A673 (cell line): ENCODE measurements around the gene TSPAN3. TPM values are rescaled to one million over a fixed set of nuclear protein-coding genes. Genes with fewer than 3 reads are reported as not detected.

ENCODE experiments used
- BruUV-seq: library from RNA; stranded (reverse); fragments of 400-500 nt; replicated peaks from 2 replicates; lab custom pipeline; 2021; lab: Mats Ljungman, UMichigan
- CTCF ChIA-PET: fragments of 300-600 bp; sonication (Branson Sonifier 250); formaldehyde crosslinking; loops from one replicate; lab custom pipeline; 2022; ENCODE audit warnings: antibody characterized with exemption; lab: Charles Lee
- POLR2A ChIA-PET: fragments of 300-600 bp; sonication (Branson Sonifier 250); formaldehyde crosslinking; loops from one replicate; lab custom pipeline; 2022; ENCODE audit warnings: antibody characterized with exemption; ENCODE audit not compliant: low non-redundant PET; lab: Charles Lee
- DNase-seq: peaks from one replicate; pipeline ENCODE4 v3.0.0-alpha.2; 2015; ENCODE audit warnings: low spot score
- H3K27ac ChIP-seq: fragments of 200-600 bp; sonication (generic); 2 replicates; pipeline ENCODE4 v1.5.1; 2016; ENCODE audit warnings: mixed run types, low read depth, mild to moderate bottlenecking, mixed read lengths, antibody characterized with exemption, low read length; ENCODE audit not compliant: poor library complexity, severe bottlenecking
- H3K27me3 ChIP-seq: fragments of 200-600 bp; sonication (generic); replicated peaks from 2 replicates; pipeline ENCODE4 v1.6.1; 2017; ENCODE audit warnings: mixed run types, low read depth, mild to moderate bottlenecking, mixed read lengths, antibody characterized with exemption, low read length; ENCODE audit not compliant: insufficient read depth, poor library complexity
- H3K36me3 ChIP-seq: fragments of 200-600 bp; sonication (generic); 2 replicates; pipeline ENCODE4 v1.6.1; 2016; ENCODE audit warnings: mixed run types, mild to moderate bottlenecking, mixed read lengths, antibody characterized with exemption, low read length; ENCODE audit not compliant: insufficient read depth, poor library complexity, severe bottlenecking
- H3K4me1 ChIP-seq: fragments of 200-600 bp; sonication (generic); 2 replicates; pipeline ENCODE4 v1.6.1; 2017; ENCODE audit warnings: mixed run types, mild to moderate bottlenecking, mixed read lengths, antibody characterized with exemption, low read length; ENCODE audit not compliant: insufficient read depth, poor library complexity, severe bottlenecking
- H3K4me3 ChIP-seq: fragments of 200-600 bp; sonication (generic); 2 replicates; pipeline ENCODE4 v1.5.1; 2016; ENCODE audit warnings: low read depth, mixed run types, mild to moderate bottlenecking, mixed read lengths, low read length; ENCODE audit not compliant: poor library complexity, severe bottlenecking
- H3K9me3 ChIP-seq: fragments of 200-600 bp; sonication (generic); 2 replicates; pipeline ENCODE4 v1.6.1; 2016; ENCODE audit warnings: mixed run types, low read depth, mild to moderate bottlenecking, mixed read lengths, antibody characterized with exemption, low read length; ENCODE audit not compliant: poor library complexity, severe bottlenecking
- CTCF ChIP-seq: fragments of 300-800, 200-600 bp; sonication (generic); conservative IDR thresholded peaks from 2 replicates; pipeline ENCODE4 v1.5.1; 2017; ENCODE audit warnings: low read depth, mild to moderate bottlenecking, antibody characterized with exemption, low read length, moderate library complexity, mixed read lengths
- EZH2 ChIP-seq: fragments of 200-600 bp; sonication (generic); IDR thresholded peaks from 2 replicates; pipeline ENCODE4 v1.6.1; 2017; ENCODE audit warnings: borderline replicate concordance, low read depth, mild to moderate bottlenecking, mixed read lengths, antibody characterized with exemption, low read length; ENCODE audit not compliant: poor library complexity, severe bottlenecking
- intact Hi-C: fragments of 100-400 bp; cut with micrococcal nuclease; formaldehyde crosslinking; loops from one replicate; pipeline ENCODE4 v1.10.0; 2022; ENCODE audit not compliant: unreplicated experiment
- total RNA-seq: library from RNA; stranded (reverse); gene quantifications from 2 replicates; pipeline ENCODE4 v1.2.3, GENCODE V29; 2021

Gene TSPAN3
- total RNA-seq, 1 experiment from 2014 or later, result 224 TPM

- H3K4me3 ChIP-seq, result no peak overlapping the region
- no peak for DNase-seq
- H3K27ac ChIP-seq, result no peak overlapping the region
- intact Hi-C loops, result no loop called here
- H3K4me1 ChIP-seq, result no peaks in the 10 kb centered on the region
- H3K9me3 ChIP-seq, result no peaks in the 10 kb centered on the region
- TF ChIP-seq EZH2 (no peak), CTCF (no peak)
- no peaks in the 10 kb centered on the region for H3K36me3 ChIP-seq
- ChIA-PET POLR2A (no interaction called here), CTCF (no interaction called here)
- no TSS peak for BruUV-seq
- no peaks in the 10 kb centered on the region for H3K27me3 ChIP-seq
Observed at GRCh38 chr15:77012117-77012712, 58.7 kb downstream of the TSPAN3 start.

- no peak overlapping the region for H3K27ac ChIP-seq
- H3K36me3 ChIP-seq, result no peaks in the 10 kb centered on the region
- H3K4me1 ChIP-seq, result no peaks in the 10 kb centered on the region
- TF ChIP-seq EZH2, result no peak
- TF ChIP-seq CTCF, result no peak
- no TSS peak for BruUV-seq
- no peaks in the 10 kb centered on the region for H3K9me3 ChIP-seq
- H3K4me3 ChIP-seq, result no peak overlapping the region
- intact Hi-C loops, result no loop called here
- H3K27me3 ChIP-seq, result no peaks in the 10 kb centered on the region
- POLR2A ChIA-PET, result no interaction called here
- CTCF ChIA-PET, result no interaction called here
- DNase-seq, result no peak
Observed at GRCh38 chr15:77010857-77011256, 60.1 kb downstream of the TSPAN3 start.

- CTCF ChIA-PET, result no interaction called here
- DNase-seq, result no peak
- TF ChIP-seq EZH2, result no peak
- no peak for TF ChIP-seq CTCF
- H3K4me1 ChIP-seq, result no peaks in the 10 kb centered on the region
- H3K9me3 ChIP-seq, result no peaks in the 10 kb centered on the region
- H3K4me3 ChIP-seq, result no peak overlapping the region
- POLR2A ChIA-PET, result no interaction called here
- BruUV-seq, result no TSS peak
- no peaks in the 10 kb centered on the region for H3K36me3 ChIP-seq
- intact Hi-C loops, result no loop called here
- H3K27me3 ChIP-seq, result no peaks in the 10 kb centered on the region
- no peak overlapping the region for H3K27ac ChIP-seq
Observed at GRCh38 chr15:77010312-77010686, 60.6 kb downstream of the TSPAN3 start.
